Breast epithelium (tissue), 4 donors: ENCODE results near the gene ALDH18A1. TPM values are rescaled to one million over a fixed set of nuclear protein-coding genes. Genes with fewer than 3 reads are reported as not detected.

ENCODE experiments used
- DNase-seq, 2 donors: peaks; one replicate each; pipeline ENCODE4 v3.0.0-alpha.2; 2019; ENCODE audit warnings: low spot score in 2 of 2
- H3K27ac ChIP-seq, 2 donors: fragments of 200-600 bp; sonication (generic) in 1 of 2; one replicate each; pipeline ENCODE4 v1.5.1; 2016 to 2019; ENCODE audit warnings: mild to moderate bottlenecking in 1 of 2
- H3K27me3 ChIP-seq, 2 donors: fragments of 200-600 bp; sonication (generic) in 1 of 2; one replicate each; pipeline versions ENCODE4 v1.5.1 to v1.6.0; 2017 to 2019; ENCODE audit warnings: control low read depth in 1 of 2, mild to moderate bottlenecking in 1 of 2
- H3K36me3 ChIP-seq: fragments of 200-600 bp; one replicate; pipeline ENCODE4 v1.5.1; 2019
- H3K4me1 ChIP-seq, 2 donors: fragments of 200-600 bp; sonication (generic); one replicate each; pipeline ENCODE4 v1.5.1; 2016 to 2019; ENCODE audit warnings: control low read depth in 1 of 2
- H3K4me3 ChIP-seq, 3 donors: fragments of 200-600 bp; sonication (generic); 1 replicate in 2 of 3; 2 replicates in 1 of 3; pipeline ENCODE4 v1.5.1; 2016 to 2019; ENCODE audit warnings: mild to moderate bottlenecking in 3 of 3, moderate library complexity in 2 of 3
- H3K9me3 ChIP-seq, 2 donors: fragments of 200-600 bp; sonication (generic) in 1 of 2; one replicate each; pipeline ENCODE4 v1.5.1; 2016 to 2019; ENCODE audit warnings: control low read depth in 1 of 2
- POLR2A ChIP-seq: fragments of 450-650 bp; IDR thresholded peaks from one replicate; pipeline ENCODE4 v1.6.1; 2016; ENCODE audit warnings: antibody characterized with exemption, mild to moderate bottlenecking, moderate library complexity
- POLR2AphosphoS5 ChIP-seq, 3 donors: sonication (generic); formaldehyde crosslinking; IDR thresholded peaks; one replicate each; pipeline ENCODE4 v1.6.1; 2017; ENCODE audit warnings: antibody characterized with exemption in 3 of 3
- intact Hi-C: fragments of 100-400 bp; cut with DNase I; formaldehyde crosslinking; loops from one replicate; pipeline ENCODE4 v1.15.1; 2023; ENCODE audit warnings: low total_unique reads
- total RNA-seq, 3 donors: library from RNA; depleted of rRNA; stranded (reverse); fragments of >200 nt; gene quantifications; one replicate each; pipeline ENCODE4 v1.1.0, GENCODE V29; 2016
- TF ChIP-seq, protein P1 (sequence below), 3 donors: fragments of 450-650 bp; IDR thresholded peaks; one replicate each; pipeline ENCODE4 v1.5.1; 2016 to 2017; ENCODE audit warnings: antibody characterized with exemption in 3 of 3, mild to moderate bottlenecking in 3 of 3, moderate library complexity in 3 of 3

Gene ALDH18A1
- total RNA-seq, 3 donors from 2014 or later, result 18.6 to 47.2 (median 38.2) TPM

DNA sequence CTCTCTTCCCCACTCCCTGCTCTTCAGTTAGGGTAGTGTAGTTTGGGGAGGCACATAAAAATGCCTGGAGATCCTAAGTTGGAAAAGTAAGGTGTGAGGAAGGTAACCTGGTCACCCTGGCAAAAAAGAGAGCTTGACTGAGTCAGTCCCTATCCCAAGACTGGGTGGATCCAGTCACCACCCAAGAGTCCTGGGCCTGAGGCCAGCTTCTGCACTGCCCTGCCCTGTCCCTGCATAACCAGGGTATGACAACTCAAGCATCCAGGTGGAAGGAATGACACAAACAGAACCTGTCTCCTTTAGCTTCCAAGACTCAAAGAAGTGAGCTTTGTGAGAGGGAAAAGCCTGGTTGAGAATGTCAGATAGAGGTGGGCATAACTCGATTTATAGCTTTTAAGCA, 68.5 kb downstream of the ALDH18A1 start:
- intact Hi-C loops, result no loop called here
- TF ChIP-seq, protein P1, sequence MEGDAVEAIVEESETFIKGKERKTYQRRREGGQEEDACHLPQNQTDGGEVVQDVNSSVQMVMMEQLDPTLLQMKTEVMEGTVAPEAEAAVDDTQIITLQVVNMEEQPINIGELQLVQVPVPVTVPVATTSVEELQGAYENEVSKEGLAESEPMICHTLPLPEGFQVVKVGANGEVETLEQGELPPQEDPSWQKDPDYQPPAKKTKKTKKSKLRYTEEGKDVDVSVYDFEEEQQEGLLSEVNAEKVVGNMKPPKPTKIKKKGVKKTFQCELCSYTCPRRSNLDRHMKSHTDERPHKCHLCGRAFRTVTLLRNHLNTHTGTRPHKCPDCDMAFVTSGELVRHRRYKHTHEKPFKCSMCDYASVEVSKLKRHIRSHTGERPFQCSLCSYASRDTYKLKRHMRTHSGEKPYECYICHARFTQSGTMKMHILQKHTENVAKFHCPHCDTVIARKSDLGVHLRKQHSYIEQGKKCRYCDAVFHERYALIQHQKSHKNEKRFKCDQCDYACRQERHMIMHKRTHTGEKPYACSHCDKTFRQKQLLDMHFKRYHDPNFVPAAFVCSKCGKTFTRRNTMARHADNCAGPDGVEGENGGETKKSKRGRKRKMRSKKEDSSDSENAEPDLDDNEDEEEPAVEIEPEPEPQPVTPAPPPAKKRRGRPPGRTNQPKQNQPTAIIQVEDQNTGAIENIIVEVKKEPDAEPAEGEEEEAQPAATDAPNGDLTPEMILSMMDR (IDR thresholded peaks at IDR 0.05), result no peak
- TF ChIP-seq POLR2A, result no peak
- TF ChIP-seq POLR2AphosphoS5 (IDR thresholded peaks at IDR 0.05), result no peak
- DNase-seq, result no peak
- no peaks in the 10 kb centered on the region for H3K36me3 ChIP-seq
- no peaks in the 10 kb centered on the region for H3K9me3 ChIP-seq
- no peaks in the 10 kb centered on the region for H3K4me1 ChIP-seq
- no peaks in the 10 kb centered on the region for H3K27me3 ChIP-seq
- H3K27ac ChIP-seq, result no peak overlapping the region
- no peak overlapping the region for H3K4me3 ChIP-seq

DNA sequence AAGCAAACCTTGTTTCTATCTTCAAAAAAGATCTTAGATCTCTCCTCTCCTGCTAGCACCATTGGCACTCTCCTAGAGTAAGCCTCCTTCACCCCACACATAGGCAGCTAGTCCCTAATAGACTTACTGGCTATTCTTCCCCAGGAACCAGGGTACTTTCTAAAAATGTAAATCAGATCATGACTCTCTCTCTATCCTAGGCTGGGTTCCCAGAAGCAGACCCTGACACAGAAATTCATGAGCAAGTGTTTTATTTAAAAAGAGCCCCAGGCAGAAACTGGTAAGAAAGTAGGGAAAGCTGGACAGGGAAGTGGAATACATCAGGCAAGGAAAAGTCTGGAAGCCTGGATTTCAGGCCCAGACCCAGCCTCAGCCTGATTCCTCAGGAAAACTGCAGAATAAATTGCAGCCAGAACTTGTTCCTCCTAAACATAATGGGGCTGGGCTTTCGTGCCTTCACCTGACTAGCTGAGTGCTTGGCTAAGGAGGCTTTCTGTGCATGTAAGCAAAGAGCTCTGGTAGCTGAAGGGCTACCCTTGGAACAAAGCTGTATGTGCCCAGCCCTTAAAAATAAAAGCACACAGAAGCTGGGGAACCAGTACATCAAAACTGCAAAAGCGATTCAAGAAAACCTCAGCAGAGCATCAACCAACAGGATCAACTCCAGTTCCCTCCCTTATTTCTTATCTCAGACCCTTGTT, 76.5 kb downstream of the ALDH18A1 start:
- no peaks in the 10 kb centered on the region for H3K4me1 ChIP-seq
- H3K27me3 ChIP-seq, result no peaks in the 10 kb centered on the region
- TF ChIP-seq, protein P1 (IDR thresholded peaks at IDR 0.05), result no peak
- TF ChIP-seq POLR2A, result no peak
- TF ChIP-seq POLR2AphosphoS5 (IDR thresholded peaks at IDR 0.05), result no peak
- no peak overlapping the region for H3K27ac ChIP-seq
- DNase-seq, result no peak
- no peak overlapping the region for H3K4me3 ChIP-seq
- no peaks in the 10 kb centered on the region for H3K9me3 ChIP-seq
- no peaks in the 10 kb centered on the region for H3K36me3 ChIP-seq
- intact Hi-C loops, result no loop called here

GRCh38 chr10:95579292-95579691, 77.2 kb downstream of the ALDH18A1 start:
- Histone ChIP-seq H3K4me3 (no peak overlapping the region), H3K9me3 (no peaks in the 10 kb centered on the region), H3K4me1 (no peaks in the 10 kb centered on the region), H3K27ac (no peak overlapping the region), H3K27me3 (no peaks in the 10 kb centered on the region), H3K36me3 (no peaks in the 10 kb centered on the region)
- TF ChIP-seq POLR2AphosphoS5 (IDR thresholded peaks at IDR 0.05), result no peak
- TF ChIP-seq, protein P1 (IDR thresholded peaks at IDR 0.05), result no peak
- no peak for TF ChIP-seq POLR2A
- intact Hi-C loops, result no loop called here
- DNase-seq, result no peak

GRCh38 chr10:95578619-95579018, 77.9 kb downstream of the ALDH18A1 start:
- no peak for DNase-seq
- no peak for TF ChIP-seq POLR2AphosphoS5 (IDR thresholded peaks at IDR 0.05)
- TF ChIP-seq, protein P1 (IDR thresholded peaks at IDR 0.05), result no peak
- no peak for TF ChIP-seq POLR2A
- no peaks in the 10 kb centered on the region for H3K4me1 ChIP-seq
- no peaks in the 10 kb centered on the region for H3K9me3 ChIP-seq
- H3K36me3 ChIP-seq, result no peaks in the 10 kb centered on the region
- H3K27me3 ChIP-seq, result no peaks in the 10 kb centered on the region
- no peak overlapping the region for H3K4me3 ChIP-seq
- H3K27ac ChIP-seq, result no peak overlapping the region
- intact Hi-C loops, result no loop called here

DNA sequence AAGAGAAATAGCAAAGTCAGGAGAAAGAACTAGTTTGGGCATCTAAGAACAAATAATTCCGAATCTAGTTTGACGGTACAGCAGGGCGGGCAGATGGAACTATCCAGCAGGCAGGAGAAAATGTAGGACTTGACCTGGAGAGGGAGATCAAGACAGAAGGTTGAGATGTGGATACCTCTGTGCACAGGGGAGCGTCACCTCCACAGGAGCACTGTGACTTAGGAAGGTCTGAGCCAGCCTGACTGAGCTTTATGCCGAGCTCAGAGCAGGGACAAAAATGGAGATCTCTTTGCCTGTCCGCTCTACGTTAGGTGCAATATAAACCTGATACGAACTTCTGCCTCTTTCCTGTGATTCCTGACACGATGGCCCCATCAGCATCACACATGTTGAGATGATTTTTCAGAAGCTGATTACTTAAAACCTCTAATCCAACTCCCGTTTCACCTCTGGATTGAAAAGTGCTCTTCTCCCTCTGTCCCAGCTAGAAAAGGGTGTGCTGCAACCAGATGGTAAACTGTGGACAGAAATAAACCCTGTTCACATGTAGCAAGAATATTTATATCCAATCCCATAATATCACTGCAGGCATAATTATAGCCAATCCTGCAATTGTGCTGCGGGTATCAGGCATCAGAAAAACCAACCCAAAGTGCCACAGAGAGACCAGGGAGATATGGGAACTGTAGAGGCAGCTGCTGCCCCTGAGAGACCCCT, 81.7 kb downstream of the ALDH18A1 start:
- no peak for TF ChIP-seq POLR2A
- TF ChIP-seq, protein P1 (IDR thresholded peaks at IDR 0.05), result no peak
- TF ChIP-seq POLR2AphosphoS5 (IDR thresholded peaks at IDR 0.05), result no peak
- Histone ChIP-seq H3K27me3 (no peaks in the 10 kb centered on the region), H3K4me3 (no peak overlapping the region), H3K36me3 (no peaks in the 10 kb centered on the region), H3K27ac (no peak overlapping the region), H3K4me1 (no peaks in the 10 kb centered on the region), H3K9me3 (no peaks in the 10 kb centered on the region)
- intact Hi-C loops, result no loop called here
- DNase-seq, result no peak
